ENCODE measurements around the gene MEG3. TPM values are rescaled to one million over a fixed set of nuclear protein-coding genes. Genes with fewer than 3 reads are reported as not detected.

MEG3 gene
- total and polyA plus RNA-seq, 2 of the 8 experiments (the other 6 are each of a cell fraction or from before 2014, with no cell fraction given): 0.17 to 1.1 TPM

GRCh38 chr14:100791348-100791735 is 34.6 kb upstream of the MEG3 start:
- H2AFZ ChIP-seq (ENCODE audit: low read length): no peak overlapping the region
- no peaks in the 10 kb centered on the region for H4K20me1 ChIP-seq (replicated peaks in 1 of 2; ENCODE audit: control insufficient read depth in 1 of 2, insufficient read depth in 2 of 2, low read length in 2 of 2)
- no peaks in the 10 kb centered on the region for H3K4me1 ChIP-seq (replicated peaks in 1 of 4; ENCODE audit: control insufficient read depth in 3 of 4, insufficient read depth in 4 of 4, low read length in 3 of 4)
- H4K8ac ChIP-seq (ENCODE audit: extremely low read depth, insufficient read depth, low read length): no peak overlapping the region
- no peak overlapping the region for H3K23ac ChIP-seq (ENCODE audit: insufficient read length)
- H2BK120ac ChIP-seq (replicated peaks; ENCODE audit: low read depth, low read length): no peak overlapping the region
- H3K79me1 ChIP-seq (ENCODE audit: low read depth, low read length): no peaks in the 10 kb centered on the region
- no peak overlapping the region for H2AK5ac ChIP-seq (ENCODE audit: low read depth, low read length)
- no peak for DNase-seq (ENCODE audit: low read depth in 1 of 2, low spot score in 2 of 2)
- TF ChIP-seq RBBP5 (IDR thresholded peaks at IDR 0.05; ENCODE audit: borderline replicate concordance, low read depth, low read length) (no peak), TAF7 (optimal IDR thresholded peaks at IDR 0.05; ENCODE audit: borderline replicate concordance, low read depth, low read length) (no peak), TEAD4 (IDR thresholded peaks at IDR 0.05; ENCODE audit: low read depth, low read length) (no peak), CBX5 (IDR thresholded peaks at IDR 0.05; ENCODE audit: low read depth, low read length) (no peak), KDM4A (IDR thresholded peaks at IDR 0.05; ENCODE audit: low read depth, low read length, severe bottlenecking) (no peak), GABPA (IDR thresholded peaks at IDR 0.05; ENCODE audit: borderline replicate concordance, insufficient read depth, low read length) (no peak)
- TF ChIP-seq, protein P1, sequence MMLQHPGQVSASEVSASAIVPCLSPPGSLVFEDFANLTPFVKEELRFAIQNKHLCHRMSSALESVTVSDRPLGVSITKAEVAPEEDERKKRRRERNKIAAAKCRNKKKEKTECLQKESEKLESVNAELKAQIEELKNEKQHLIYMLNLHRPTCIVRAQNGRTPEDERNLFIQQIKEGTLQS (IDR thresholded peaks at IDR 0.05; ENCODE audit: insufficient read depth, low read depth, low read length): no peak
- TF ChIP-seq, protein P2, sequence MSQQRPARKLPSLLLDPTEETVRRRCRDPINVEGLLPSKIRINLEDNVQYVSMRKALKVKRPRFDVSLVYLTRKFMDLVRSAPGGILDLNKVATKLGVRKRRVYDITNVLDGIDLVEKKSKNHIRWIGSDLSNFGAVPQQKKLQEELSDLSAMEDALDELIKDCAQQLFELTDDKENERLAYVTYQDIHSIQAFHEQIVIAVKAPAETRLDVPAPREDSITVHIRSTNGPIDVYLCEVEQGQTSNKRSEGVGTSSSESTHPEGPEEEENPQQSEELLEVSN (IDR thresholded peaks at IDR 0.05): no peak
- no peak overlapping the region for H2BK20ac ChIP-seq (ENCODE audit: low read length)
- H3K4me2 ChIP-seq (ENCODE audit: insufficient read depth in 1 of 2, low read depth in 2 of 2, low read length in 2 of 2): no peak overlapping the region
- no peak overlapping the region for H3K27ac ChIP-seq (ENCODE audit: low read depth, low read length)
- ChIA-PET POLR2A (ENCODE audit: partially characterized antibody) (no interaction called here), CTCF (ENCODE audit: partially characterized antibody) (interaction anchor here (1.4 kb wide), 1 partner anchor 24 kb away, joined by 4 read pairs; no protein-coding TSS in a partner anchor)
- no peak overlapping the region for H2BK12ac ChIP-seq (ENCODE audit: low read depth, low read length)
- H3K4me3 ChIP-seq (ENCODE audit: extremely low read depth in 1 of 4, insufficient read depth in 2 of 4, low read depth in 3 of 4, low read length in 4 of 4): no peak overlapping the region
- no peak overlapping the region for H4K91ac ChIP-seq (replicated peaks; ENCODE audit: insufficient read length, low read length)
- 98% methylated on average over 13 of the region's 13 CpGs; no CpG with 5 or more reads in 1 of the 2 experiments for WGBS, 2 experiments (ENCODE audit: extremely low coverage in 1 of 2, insufficient coverage in 1 of 2, insufficient read length in 1 of 2, insufficient replicate concordance in 2 of 2, low coverage in 1 of 2, low lambda C conversion rate in 2 of 2, missing lambda C conversion rate in 1 of 2)
- no peaks in the 10 kb centered on the region for H3K9me3 ChIP-seq (ENCODE audit: insufficient read depth in 2 of 2, low read depth in 1 of 2, low read length in 1 of 2)
- no peak overlapping the region for H2BK5ac ChIP-seq (ENCODE audit: low read depth, low read length)
- H3K14ac ChIP-seq (ENCODE audit: insufficient read length): no peak overlapping the region
- no peak for FAIRE-seq
- H3K4ac ChIP-seq (replicated peaks; ENCODE audit: insufficient read length, low read depth, low read length): no peak overlapping the region
- H3K18ac ChIP-seq (ENCODE audit: extremely low read depth, low read length): no peak overlapping the region
- H3K36me3 ChIP-seq (ENCODE audit: control insufficient read depth in 2 of 4, insufficient read depth in 4 of 4, low read length in 3 of 4): no peaks in the 10 kb centered on the region
- H3K79me2 ChIP-seq (ENCODE audit: control insufficient read depth in 1 of 2, insufficient read depth in 2 of 2, low read length in 2 of 2): no peaks in the 10 kb centered on the region
- no peak overlapping the region for H2BK15ac ChIP-seq (ENCODE audit: low read length)
- H3K9ac ChIP-seq (replicated peaks in 1 of 4; ENCODE audit: extremely low read depth in 1 of 4, low read depth in 3 of 4, low read length in 3 of 4): no peak overlapping the region; a peak in 1 of 7 replicates
- no peaks in the 10 kb centered on the region for H3K27me3 ChIP-seq (replicated peaks in 1 of 4; ENCODE audit: control insufficient read depth in 3 of 4, extremely low read depth in 1 of 4, insufficient read depth in 3 of 4, low read length in 3 of 4)
- no peaks in the 10 kb centered on the region for H3K23me2 ChIP-seq (ENCODE audit: low read depth, low read length)
- no peak overlapping the region for H4K5ac ChIP-seq (ENCODE audit: insufficient read length, low read depth, low read length)
- H3K56ac ChIP-seq (replicated peaks; ENCODE audit: insufficient read length, low read depth, low read length): no peak overlapping the region

Measured in H1 (cell line).